C4-2B (cell line): ENCODE data around the gene DGKB.

Source experiments
- CTCF ChIP-seq: fragments of 450-650 bp; conservative IDR thresholded peaks from 2 replicates; pipeline ENCODE4 v1.5.1; 2017; ENCODE audit warnings: mild to moderate bottlenecking
- ZFX ChIP-seq: fragments of 450-650 bp; IDR thresholded peaks from 2 replicates; pipeline ENCODE4 v1.6.1; 2017

GRCh38 chr7:14233076-14233867, 669.3 kb downstream of the DGKB start:
- TF ChIP-seq CTCF (no peak), ZFX (no peak)
